Middle frontal gyrus (tissue), 1 donor: Measurements from ENCODE around the gene TAGLN2.

Source experiments
- DNase-seq: peaks from one replicate; pipeline ENCODE4 v3.0.0-alpha.2; 2015; ENCODE audit warnings: low spot score; ENCODE audit errors: extremely low spot score

The TAGLN2 gene

DNA sequence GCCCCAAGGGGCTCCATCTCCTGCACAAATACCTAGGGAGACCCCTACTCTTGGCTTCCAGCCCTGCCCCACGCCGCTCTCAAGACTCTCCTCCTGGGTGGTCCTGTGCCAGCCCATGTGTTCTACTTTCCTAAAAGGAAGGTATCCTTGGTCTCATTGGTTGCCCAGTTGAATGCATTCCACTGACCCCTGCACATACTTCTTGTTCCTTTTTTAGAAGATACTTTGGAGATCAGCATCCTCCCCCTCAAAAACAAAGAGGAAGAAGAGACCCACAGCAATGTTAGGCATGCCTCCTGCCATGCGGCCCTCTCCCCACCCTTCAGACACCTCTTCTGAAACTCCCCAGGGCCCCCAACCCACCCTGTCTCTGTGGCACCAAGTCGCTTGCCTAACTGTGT lies 24.7 kb upstream of the TAGLN2 start:
- DNase-seq = no peak

DNA sequence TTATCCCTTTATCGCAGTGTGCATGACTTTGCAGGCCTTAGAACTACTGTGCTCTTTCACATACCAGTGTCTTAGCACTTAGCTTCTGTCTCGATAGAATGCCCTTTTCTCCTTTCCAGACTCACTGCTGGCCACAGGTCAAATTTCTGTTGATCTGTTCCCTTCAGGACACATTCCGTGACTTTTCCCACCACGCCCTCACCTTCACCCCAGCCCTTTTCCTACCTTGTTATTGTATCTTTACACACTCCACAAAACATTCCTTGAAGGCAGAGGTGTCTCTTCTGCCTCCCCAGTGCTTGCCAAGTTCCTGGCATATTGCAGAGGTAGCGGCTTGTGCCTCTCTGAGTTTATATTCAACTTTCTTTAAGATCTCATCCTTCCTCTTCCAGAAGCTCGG lies 23.8 kb upstream of the TAGLN2 start:
- no peak for DNase-seq

DNA sequence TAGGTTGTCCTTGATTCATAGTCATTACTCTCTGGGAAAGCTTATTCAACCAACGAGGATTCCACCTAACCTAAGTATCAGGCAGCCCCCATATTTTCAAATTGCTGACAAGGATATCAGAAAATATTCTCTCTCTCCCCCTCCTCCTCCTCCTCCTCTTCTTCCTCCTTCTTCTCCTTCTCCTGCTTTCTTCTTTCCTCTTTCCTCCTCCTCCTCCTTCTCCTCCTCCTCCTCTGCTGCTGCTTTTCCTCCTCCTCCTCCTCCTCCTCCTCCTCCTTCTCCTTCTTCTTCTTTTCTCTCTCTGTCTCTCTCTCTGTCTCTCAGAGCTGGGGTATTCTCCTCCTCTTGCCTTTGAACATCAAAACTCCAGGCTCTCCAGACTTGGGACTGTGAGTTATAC lies 22.6 kb upstream of the TAGLN2 start:
- no peak for DNase-seq

DNA sequence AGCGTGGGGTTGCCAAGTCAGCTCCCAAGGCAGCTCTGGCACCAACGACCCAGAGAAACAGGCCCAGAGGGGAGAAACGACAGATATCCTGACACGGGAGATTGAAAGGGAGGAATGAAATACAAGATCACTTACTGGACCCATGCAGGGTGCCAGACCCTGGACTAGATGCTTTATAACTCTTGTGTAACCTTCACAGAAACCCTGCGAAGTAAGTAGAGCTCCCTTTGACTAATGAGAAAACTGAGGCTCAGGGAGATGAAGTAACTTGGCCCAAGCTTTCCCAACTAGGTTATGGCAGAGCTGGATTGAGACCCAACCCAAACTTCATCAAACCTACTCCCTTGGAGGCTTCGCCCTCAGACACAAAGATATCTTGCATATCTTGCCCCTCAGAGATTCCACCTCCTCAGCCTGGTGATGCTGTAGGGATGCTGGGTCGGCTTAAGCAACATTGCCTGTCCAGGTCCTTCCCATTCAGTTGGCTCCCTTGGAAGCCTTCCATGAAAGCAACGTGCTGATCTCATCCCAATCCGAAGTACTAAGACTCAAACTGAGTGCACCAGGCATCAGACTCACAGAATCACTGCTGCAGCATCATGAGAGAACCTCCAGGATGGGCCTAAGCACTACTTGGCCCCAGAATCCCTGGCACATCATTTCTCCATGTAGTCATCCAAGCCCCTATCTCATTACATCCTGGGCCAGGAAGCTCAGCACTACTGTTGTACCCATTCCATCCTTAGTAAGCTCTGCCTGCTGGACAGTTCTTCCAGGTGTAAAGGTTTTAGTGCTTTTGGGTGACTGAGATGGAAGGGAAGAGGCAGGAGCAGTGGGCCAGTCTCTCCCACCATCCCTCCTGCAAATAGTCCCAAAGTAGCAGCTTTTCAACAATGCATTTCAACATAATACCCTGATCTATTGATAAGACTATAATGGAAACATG lies 21.2 kb upstream of the TAGLN2 start:
- DNase-seq = no peak

DNA sequence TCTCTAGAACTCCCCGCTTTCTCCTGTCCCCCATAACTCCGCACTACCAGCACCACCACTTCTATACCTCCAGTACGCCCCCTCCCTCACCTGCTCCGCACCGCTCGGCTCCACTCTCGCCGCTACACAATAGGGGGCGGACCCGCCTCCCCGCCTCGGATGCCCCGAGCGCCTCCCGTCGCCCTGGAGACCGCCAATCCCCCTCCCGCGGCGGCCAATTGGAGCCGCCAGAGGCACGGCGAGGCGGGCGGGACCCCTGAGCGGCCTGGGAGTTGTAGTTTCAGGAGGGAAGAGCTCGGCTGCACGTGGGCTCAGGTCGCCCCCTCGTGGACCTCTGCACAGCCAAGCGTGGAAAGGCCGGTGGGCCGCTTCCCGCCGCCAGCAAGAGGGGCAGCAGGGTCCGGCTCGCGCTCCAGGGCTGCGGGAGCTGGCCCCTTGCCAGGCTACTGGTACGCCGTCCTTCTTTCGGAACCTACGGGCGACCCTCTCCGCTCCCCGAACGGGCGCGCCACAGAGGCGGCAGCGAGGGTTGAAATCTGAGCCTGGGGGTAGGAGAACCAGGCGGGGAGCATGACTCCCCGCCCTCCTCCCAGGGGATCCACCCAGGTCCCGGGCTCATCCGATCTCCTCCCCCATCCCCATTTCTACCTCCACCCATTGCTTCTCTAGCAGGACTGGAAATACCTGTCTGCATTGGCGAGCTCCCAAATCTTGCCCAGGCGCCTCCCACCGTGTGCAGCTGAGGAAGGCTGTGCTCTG lies 20.4 kb upstream of the TAGLN2 start, which contains the start of gene IGSF9:
Gene IGSF9, minus strand, starts transcription at position 131 of the 759 bp plus-strand sequence. CDS start 2,159 bp downstream, outside the sequence.
- peak; percentile 50 for DNase-seq

DNA sequence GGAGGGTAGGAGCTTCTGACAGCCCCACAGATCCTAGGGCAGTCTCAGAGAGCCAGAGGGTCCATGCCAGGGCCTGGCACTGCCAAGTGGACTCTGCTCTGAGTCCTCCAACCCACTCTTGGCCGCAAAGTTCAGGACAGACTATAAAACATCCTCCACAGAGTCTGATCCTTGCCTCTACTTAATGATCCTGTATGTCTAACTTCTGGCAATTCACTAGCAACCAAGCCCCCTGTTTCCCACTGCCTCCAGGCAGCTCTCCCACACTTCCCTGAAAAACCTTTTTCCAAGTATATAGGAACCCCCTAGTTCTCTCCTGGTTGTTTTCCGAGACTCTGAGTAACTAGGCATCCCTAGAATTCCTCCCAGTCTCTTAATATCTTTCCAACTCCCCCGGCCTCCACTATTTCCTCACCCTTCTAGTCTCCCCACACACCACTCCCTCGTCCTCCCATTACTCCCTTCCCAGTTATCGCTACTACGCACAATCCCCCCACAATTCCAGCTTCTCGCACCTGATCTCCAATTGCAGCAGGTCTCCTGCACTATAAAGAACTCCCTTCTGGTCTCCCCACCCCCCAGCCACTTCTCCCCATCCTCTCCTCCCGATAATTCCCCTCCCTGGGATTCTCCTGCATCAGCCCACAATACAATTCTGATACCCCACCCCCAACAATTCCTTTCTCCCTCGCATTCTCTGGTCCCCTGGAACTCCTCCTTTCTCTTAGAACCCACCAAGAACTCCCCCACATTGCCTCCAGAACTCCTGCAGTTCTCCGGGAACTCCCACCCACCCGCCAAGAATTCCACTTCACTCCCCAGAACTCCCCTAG lies 19.5 kb upstream of the TAGLN2 start:
- DNase-seq = no peak

DNA sequence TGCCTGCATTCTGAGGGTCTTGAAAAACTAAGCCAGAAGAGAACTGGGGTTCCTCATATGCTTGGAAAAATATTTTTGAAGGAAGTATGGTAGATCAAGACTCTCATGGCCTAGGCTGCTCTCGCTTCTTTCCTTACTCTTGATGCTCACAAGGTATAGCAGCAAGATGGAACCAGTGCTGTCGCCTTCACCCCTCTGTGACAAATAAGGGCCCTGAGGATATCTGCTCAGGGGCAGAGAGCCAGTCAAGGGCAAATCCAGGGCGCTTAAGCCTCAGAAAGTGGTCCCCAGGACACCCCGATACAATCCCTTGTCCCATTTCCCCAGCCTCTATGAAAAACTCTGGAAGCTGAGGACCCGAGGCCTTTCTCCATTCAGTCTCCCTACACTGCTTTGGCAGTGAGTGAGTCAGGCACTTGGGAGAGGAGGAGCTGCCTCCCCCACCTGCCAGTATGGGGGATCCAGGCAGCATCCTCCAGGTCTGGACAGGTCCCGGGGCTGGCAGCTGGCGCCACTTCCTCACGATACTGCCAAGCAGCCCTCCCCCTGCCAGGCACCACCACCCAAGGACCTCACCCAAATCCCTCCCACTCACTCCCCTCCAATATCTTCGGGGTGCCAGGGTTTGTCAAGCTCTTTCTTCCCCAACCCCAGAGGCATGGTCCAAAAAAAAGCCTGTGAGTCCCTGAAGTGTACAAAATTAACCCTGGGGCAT lies 18.8 kb upstream of the TAGLN2 start:
- DNase-seq = no peak

DNA sequence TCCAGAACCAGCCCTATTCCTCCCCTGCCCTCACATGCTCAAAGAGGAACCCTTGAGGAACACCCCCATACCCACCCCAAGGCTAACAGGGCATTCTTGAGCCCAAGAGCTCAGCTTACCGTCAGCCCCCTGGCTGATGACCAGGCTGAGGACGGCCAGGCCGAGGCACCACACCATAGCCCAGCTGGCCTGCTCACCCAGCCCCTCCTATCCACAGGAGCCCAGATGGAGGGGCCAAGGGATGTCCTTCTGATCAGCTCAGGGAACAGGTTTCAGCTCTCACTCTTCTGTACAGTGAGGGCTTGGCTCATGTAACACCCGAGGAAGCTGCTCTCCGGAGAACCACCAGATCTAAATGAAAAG lies 18.0 kb upstream of the TAGLN2 start:
- no peak for DNase-seq

DNA sequence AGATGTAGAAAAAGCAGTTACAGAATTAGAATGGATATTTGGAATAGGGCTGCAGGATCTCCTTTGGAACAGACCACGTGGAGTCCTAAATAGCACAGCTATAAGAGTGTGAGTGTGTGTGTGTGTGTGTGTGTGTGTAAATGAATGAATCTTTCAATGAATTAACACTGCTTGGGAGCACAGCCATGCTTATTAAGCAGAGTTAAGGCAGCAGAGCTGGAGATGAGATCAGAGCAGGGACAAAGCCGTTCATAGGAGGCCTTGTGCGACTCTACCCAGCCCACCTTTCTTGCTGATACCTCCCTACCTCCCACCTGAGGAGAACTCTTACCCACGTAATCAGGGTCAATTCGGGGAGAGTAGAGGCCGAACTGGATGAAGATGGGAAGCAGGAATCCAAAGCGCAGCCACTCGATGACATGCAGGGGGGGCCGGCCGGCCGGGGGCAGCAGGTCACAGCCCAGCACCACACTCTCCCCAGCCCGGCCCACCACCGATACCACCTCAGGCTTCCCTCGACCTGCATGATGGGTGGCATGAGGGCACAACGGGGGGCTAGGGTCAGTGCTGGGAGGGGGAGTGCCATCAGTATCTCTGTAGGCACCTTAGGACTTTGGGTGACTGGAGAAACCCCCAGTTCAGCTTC lies 17.4 kb upstream of the TAGLN2 start:
- no peak for DNase-seq

DNA sequence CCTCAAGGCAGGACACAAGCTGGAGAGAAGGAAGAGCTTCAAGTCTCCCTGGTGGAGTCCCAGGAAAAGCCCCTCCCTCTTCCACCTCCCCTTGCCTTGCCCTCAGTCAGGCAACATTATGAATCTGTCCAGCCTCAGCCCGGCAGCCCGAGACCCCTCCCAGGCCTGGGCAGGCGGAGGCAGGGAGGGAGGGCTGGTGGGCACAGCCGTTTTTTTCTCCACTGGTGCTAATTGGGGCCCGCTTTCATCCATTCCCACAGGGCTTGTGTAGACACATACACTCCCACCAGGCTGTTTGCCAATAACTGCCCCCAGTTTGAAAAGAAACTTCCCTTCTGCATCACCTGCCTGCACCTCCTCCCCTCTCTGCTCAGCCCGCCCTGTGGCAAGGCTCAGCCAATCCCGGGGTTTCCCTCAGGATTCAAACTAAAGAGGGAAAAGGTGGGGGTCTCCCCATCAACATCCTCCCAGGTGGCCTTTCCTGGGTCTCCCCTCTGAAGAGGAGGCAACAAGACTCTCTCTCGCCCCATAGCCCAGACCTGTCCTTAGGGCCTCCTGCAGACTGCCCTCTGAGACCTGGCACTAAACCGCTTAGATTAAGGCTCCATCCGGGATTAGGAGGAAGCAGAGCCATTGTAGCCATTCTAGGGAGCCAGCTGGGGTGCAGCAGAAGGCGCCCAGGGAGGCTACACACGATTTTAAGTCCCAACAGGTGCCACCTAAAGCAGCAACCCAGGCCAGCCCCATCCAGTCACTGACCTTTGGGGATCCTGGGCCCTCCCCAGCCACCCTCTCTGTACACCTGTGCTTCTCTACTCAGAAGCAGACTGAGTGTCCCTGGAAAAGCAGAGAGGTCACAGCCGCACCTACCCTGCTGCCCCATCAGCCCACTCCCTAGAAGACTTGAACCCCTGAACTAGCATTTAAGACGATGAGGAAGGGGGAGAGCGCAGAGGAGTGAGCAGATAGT lies 16.6 kb upstream of the TAGLN2 start:
- DNase-seq = no peak

DNA sequence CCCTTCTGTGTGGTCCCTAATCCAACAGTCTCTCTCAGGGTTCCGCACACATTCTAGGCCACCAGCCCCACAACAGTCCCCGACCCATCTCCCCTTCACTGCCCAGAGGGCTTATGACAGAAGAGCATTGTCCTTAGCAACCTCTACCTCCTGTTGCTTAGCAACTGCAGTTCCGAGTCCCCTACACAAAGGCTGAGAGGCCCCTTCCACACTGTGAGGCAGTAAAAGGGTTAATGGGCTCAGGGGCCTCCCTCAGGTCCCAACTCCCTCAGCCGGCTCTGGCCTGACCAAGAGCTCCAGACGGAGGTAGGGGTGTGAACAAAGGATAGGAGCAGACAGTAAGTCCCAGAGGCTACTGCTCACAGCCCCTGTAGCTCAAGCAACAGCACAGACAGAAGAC lies 15.8 kb upstream of the TAGLN2 start:
- DNase-seq = no peak

DNA sequence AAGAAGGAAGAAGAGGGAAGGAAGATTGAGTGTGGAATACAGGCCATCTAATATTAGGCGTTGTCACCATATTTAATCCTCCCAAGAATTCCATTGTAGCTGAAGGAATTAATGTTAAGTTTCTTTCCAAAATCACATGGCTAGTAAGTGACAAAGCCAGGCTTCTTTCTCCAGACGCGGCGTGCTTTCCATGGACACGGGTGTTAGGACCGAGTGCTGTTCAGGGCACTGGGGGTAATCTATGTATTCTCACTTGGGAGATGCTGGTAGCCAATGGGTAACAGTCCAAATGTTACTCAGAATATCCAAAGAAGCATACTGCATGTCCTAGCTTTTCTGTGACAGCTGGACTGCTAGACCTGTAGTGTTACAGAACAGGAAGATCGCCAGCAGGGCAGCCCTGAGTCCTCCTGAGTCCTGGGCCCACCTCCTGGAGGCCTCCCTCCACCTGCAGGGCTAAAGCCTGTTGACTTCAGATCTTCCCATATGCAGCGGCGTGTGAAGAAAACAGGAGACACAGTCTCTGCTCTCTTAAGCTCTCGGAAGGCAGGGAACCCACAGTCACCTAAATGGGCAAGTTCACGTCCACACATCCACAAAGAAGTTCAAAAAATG lies 14.8 kb upstream of the TAGLN2 start:
- DNase-seq = no peak

DNA sequence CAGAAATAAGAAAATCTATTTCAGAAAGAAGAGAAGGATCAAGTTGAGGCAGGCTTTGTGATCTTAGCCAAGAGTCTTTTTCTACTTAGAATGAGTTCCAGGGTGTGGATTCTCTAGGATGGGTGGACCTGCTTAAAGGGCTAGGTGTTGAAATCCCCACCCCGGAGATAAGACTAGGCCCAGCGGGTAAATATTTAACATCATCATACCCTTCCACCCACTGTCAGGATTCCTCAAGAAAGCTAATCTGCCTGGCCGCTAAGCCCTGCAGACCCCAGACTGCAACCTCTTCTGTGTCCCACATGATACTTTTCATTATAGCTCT lies 14.3 kb upstream of the TAGLN2 start:
- no peak for DNase-seq

DNA sequence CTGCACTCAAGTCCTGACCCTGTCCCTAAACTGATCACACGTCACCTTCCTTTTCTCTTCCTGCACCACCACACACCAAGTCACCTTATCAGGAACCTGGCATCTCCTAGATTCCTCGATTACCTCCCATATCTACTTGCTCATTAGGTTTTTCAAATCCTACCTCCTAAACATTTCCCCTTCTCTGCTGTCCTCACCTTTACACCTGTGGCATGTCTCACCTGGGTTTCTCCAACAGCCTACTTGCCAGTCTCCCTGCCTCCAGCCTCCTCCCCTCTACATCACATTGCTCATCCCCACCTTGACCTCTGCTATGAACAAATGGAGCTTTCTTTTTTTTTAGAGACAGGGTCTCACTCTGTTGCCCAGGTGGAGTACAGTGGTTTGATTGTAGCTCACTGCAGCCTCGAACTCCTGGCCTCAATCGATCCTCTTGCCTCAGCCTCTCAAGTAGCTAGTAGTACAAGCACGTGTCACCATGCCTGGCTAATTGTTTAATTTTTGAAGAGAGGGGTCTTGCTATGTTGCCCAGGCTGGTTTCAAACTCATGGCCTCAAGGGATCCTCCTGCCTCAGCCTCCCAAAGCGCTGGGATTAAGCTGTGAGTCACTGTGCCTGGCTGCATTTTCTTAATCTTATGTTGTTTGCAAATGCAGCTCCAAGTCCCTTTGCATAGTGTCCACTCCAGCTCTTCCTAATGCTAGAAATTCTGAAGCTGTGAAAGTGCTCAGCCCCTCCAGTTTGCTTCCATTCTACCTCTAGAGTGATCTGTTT lies 13.8 kb upstream of the TAGLN2 start:
- DNase-seq = no peak

DNA sequence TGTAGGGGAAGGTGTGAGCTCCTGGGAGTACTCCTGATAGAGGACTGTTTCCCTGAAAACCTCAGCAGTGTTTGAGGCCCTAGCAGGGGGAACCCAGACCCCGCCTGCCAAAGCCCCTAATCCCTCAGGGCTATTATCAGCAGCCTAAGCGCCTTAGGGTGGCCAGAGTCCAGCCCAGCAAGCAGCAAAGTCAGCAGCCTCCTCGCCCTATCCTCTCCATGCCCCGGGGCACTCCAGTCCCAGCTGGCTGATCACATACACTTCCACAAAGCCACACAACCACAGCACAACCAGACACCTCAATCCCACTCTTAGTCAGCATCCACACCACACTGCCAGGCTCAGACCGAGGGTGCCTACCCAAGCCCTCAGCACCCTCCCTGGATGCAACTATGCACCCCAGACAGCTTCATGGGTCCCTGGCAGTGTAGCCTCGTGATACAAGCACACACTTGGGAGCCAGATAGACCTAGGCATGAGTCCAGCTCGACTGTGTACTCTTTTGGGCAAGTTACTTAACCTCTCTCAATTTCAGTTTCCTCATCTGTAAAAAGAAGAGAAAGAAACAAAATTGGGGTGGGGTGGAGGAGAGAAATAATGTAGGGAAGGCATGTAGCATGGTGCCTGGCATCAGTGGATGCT lies 13.0 kb upstream of the TAGLN2 start:
- no peak for DNase-seq

DNA sequence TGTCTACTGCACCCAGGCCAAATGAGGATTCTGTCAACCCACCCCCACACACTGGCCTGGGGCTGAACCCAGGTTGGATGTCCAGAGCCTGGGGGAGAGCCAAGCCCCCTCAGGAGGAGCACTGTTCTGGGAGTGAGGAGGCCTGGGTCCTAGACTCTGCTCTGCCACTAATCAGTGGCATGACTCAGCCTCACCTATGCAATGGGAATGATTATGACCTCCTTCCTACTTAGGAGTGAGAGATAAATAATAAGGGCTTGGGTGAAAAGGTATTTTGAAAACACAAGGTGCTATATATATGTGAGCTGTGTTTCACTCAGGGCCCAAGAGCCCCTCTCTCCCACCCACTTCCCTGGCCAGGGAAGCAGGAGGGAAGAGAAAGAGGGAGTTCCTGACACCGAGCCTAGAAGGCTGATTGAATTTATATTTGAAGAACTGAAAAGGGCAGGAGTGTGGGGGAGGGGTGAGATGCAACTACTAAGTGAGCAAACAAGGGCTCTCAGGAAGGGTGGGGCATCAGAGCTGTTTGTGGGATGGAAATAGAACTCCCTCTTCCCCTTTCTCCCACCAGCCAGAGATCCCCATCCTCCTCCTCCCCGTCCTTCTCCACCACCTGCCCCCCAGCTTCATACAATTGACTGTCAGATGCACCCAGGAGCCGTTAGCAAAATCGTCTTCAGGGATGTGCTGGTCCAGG lies 11.9 kb upstream of the TAGLN2 start:
- DNase-seq = no peak

DNA sequence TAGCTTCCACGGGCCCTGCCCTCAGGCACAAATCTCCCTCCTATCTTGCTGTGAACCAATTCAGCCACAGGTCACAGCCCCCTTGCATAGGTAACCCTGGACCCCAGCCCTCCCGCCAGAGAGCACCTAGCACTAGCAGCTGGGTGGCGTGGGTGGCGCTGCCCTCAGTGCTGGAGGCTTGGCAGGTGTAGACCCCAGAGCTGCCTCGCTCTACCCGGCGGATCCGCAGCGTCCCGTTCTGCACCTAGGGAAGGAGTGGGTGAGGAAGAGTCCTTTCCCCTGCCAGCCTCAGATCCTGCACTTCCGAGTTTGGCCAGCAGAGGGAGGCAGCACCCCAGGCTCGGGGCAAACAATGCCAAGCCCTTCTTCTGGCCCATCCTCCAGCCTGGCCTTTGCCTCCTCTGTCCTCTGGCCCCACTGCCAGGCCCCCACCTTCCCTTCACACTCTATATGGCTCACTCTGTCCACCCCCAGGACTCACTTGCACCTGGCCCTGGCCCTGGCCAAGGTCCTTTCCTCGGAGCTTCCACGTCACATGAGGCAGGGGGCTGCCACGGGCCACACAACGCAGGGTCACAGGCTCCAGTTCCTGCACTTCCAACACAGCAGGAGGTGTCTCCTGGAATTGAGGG lies 11.1 kb upstream of the TAGLN2 start:
- no peak for DNase-seq
